Measurements from ENCODE around the gene NEU2.

Gene NEU2

DNA sequence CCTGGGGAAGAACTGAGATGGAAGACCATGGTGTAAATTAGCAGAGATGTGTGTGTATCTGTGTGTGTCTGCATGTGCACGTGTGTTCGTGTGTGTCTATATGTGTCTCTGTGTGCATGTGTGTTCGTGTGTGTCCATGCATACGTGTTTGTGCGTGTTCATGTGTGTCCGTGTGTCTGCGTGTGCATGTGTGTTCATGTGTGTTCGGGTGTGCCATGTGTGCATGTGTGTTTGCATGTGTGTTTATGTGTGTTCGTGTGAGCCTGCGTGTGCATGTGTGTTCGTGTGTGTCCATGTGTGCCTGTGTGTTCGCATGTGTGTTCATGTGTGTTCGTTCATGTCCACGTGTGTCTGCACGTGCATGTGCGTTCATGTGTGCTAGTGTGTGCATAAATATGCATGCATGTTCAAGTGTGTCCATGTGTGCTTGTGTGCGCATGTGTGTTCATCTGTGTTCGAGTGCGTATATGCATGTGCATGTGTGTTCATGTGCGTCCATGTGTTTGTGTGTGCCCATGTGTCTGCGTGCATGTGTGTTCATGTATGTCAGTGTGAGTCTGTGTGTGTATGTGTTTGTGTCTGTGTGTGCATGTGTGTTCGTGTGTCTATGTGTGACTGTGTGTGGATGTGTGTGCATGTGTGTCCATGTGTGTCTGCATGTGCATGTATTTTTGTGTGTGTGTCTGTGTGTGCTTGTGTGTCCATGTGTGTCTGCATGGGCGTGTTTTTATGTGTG lies 3.1 kb downstream of the NEU2 start:
- Histone ChIP-seq H3K79me1 (ENCODE audit: low read depth, low read length) (peaks cover 3% of the 10 kb centered on the region), H3K18ac (ENCODE audit: low read length) (no peak overlapping the region), H2BK5ac (ENCODE audit: low read length) (no peak overlapping the region), H4K91ac (ENCODE audit: low read depth, low read length, poor library complexity) (no peak overlapping the region), H4K8ac (ENCODE audit: low read depth, low read length) (no peak overlapping the region), H3K4me3 (ENCODE audit: low read length in 2 of 2) (peak overlapping the region in 1 of 2 donors; percentile 56), H3K23ac (ENCODE audit: low read depth, low read length, poor library complexity) (peak overlapping the region; percentile 3), H3K36me3 (replicated peaks in 1 of 2; ENCODE audit: control insufficient read depth in 2 of 2, insufficient read depth in 2 of 2, low read length in 2 of 2) (no peaks in the 10 kb centered on the region), H2AFZ (ENCODE audit: low read length) (no peak overlapping the region), H3K9me3 (replicated peaks in 1 of 2; ENCODE audit: control insufficient read depth in 2 of 2, insufficient read depth in 1 of 2, low read depth in 1 of 2, low read length in 2 of 2) (peaks cover 0 to 8% of the 10 kb centered on the region in 2 donors), H3K4me1 (ENCODE audit: control insufficient read depth in 2 of 2, insufficient read depth in 1 of 2, low read depth in 1 of 2, low read length in 2 of 2) (peaks cover 0 to 3% of the 10 kb centered on the region in 2 donors), H3K9ac (ENCODE audit: low read depth, low read length, poor library complexity) (no peak overlapping the region), H2BK12ac (ENCODE audit: low read length) (no peak overlapping the region), H2AK5ac (ENCODE audit: low read depth, low read length) (no peak overlapping the region), H2BK120ac (ENCODE audit: low read depth, low read length) (no peak overlapping the region), H2BK15ac (ENCODE audit: low read length) (no peak overlapping the region), H3K14ac (ENCODE audit: low read length) (no peak overlapping the region), H3K4ac (ENCODE audit: low read length) (no peak overlapping the region), H3K27ac (replicated peaks; ENCODE audit: low read length) (no peak overlapping the region), H3K4me2 (ENCODE audit: insufficient read depth, low read length, poor library complexity, severe bottlenecking) (no peak overlapping the region), H3K27me3 (ENCODE audit: control insufficient read depth in 3 of 3, insufficient read depth in 3 of 3, low read depth in 1 of 3, low read length in 3 of 3) (peaks cover 0 to 8% (median 0%) of the 10 kb centered on the region in 3 experiments)
- WGBS, 2 donors (ENCODE audit: extremely low coverage in 2 of 2, insufficient read length in 2 of 2, insufficient replicate concordance in 1 of 2), result no CpG with 5 or more reads among the region's 23 CpGs
- no peak for DNase-seq (ENCODE audit: low spot score)

DNA sequence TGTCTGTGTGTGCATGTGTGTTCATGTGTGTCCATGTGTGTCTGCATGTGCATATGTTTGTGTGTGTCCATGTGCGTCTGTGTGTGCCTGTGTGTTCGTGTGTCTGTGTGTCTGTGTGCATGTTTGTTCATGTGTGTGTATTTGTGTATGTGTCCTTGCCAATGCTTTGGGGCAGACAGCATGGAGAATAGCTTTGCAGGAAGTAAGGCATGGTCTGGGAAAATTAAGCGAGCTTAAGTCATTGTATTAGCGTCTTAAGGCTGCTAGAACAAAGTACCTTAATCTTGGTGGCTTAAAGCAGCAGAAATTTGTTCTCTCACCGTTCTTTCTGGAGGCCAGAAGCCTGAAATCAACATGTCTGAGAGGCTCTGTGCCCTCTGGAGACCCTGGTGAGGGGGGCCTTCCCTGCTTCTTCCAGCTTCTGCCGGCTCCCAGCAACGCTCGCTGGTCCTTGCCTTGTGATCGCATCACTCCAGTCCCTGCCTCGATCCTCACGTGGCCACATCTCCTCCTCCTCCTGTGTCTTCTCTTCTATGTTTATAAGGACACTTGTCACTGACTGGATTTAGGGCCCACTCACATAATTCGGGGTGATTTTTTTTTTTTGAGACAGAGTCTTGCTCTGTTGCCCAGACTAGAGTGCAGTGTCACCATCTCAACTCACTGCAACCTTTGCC lies 3.8 kb downstream of the NEU2 start:
- H3K36me3 ChIP-seq (replicated peaks in 1 of 2; ENCODE audit: control insufficient read depth in 2 of 2, insufficient read depth in 2 of 2, low read length in 2 of 2), result no peaks in the 10 kb centered on the region
- peak overlapping the region; percentile 3 for H3K23ac ChIP-seq (ENCODE audit: low read depth, low read length, poor library complexity)
- no CpG with 5 or more reads among the region's 12 CpGs for WGBS, 2 donors (ENCODE audit: extremely low coverage in 2 of 2, insufficient read length in 2 of 2, insufficient replicate concordance in 1 of 2)

DNA sequence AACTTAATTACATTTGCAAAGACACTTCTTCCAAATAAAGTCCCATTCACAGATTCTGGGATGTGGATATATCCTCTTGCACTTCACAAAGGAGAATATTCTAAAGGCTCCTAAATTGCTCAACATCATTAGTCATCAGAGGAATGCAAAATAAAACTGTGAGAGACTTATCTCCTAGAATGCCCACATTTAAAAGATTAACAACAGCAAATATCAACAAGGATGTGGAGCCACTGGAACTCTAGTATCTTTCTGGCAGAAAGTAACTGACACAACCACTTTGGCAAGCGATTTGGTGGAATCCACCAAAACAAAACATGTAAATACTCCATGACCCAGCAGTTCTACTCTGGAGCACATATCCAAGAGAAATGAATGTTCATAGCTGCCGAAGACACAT lies 4.6 kb downstream of the NEU2 start:
- Histone ChIP-seq H3K79me1 (ENCODE audit: low read depth, low read length) (peaks cover 3% of the 10 kb centered on the region), H3K4me1 (ENCODE audit: control insufficient read depth in 2 of 2, insufficient read depth in 1 of 2, low read depth in 1 of 2, low read length in 2 of 2) (peaks cover 0 to 2% of the 10 kb centered on the region in 2 donors), H3K9ac (ENCODE audit: low read depth, low read length, poor library complexity) (no peak overlapping the region), H3K4me2 (ENCODE audit: insufficient read depth, low read length, poor library complexity, severe bottlenecking) (no peak overlapping the region), H2AK5ac (ENCODE audit: low read depth, low read length) (no peak overlapping the region), H2BK12ac (ENCODE audit: low read length) (no peak overlapping the region), H3K9me3 (replicated peaks in 1 of 2; ENCODE audit: control insufficient read depth in 2 of 2, insufficient read depth in 1 of 2, low read depth in 1 of 2, low read length in 2 of 2) (peaks cover 0 to 8% of the 10 kb centered on the region in 2 donors), H3K27me3 (ENCODE audit: control insufficient read depth in 3 of 3, insufficient read depth in 3 of 3, low read depth in 1 of 3, low read length in 3 of 3) (peaks cover 0 to 6% (median 0%) of the 10 kb centered on the region in 3 experiments), H3K36me3 (replicated peaks in 1 of 2; ENCODE audit: control insufficient read depth in 2 of 2, insufficient read depth in 2 of 2, low read length in 2 of 2) (no peaks in the 10 kb centered on the region), H3K18ac (ENCODE audit: low read length) (no peak overlapping the region), H2BK15ac (ENCODE audit: low read length) (no peak overlapping the region), H2BK120ac (ENCODE audit: low read depth, low read length) (no peak overlapping the region), H3K14ac (ENCODE audit: low read length) (no peak overlapping the region), H2AFZ (ENCODE audit: low read length) (no peak overlapping the region), H3K27ac (replicated peaks; ENCODE audit: low read length) (no peak overlapping the region), H4K91ac (ENCODE audit: low read depth, low read length, poor library complexity) (no peak overlapping the region), H3K23ac (ENCODE audit: low read depth, low read length, poor library complexity) (no peak overlapping the region), H3K4ac (ENCODE audit: low read length) (no peak overlapping the region), H3K4me3 (ENCODE audit: low read length in 2 of 2) (no peak overlapping the region), H2BK5ac (ENCODE audit: low read length) (no peak overlapping the region), H4K8ac (ENCODE audit: low read depth, low read length) (no peak overlapping the region)
- no CpG with 5 or more reads among the region's 2 CpGs for WGBS, 2 donors (ENCODE audit: extremely low coverage in 2 of 2, insufficient read length in 2 of 2, insufficient replicate concordance in 1 of 2)
- DNase-seq (ENCODE audit: low spot score), result no peak

More for the DNA sequence above, 3.8 kb downstream of the NEU2 start:
- Histone ChIP-seq H3K9ac (ENCODE audit: low read depth, low read length, poor library complexity) (no peak overlapping the region), H3K27me3 (ENCODE audit: control insufficient read depth in 3 of 3, insufficient read depth in 3 of 3, low read depth in 1 of 3, low read length in 3 of 3) (peaks cover 0 to 6% (median 0%) of the 10 kb centered on the region in 3 experiments), H2BK120ac (ENCODE audit: low read depth, low read length) (no peak overlapping the region), H2BK12ac (ENCODE audit: low read length) (no peak overlapping the region), H3K18ac (ENCODE audit: low read length) (no peak overlapping the region), H3K4ac (ENCODE audit: low read length) (no peak overlapping the region), H3K14ac (ENCODE audit: low read length) (no peak overlapping the region), H2AK5ac (ENCODE audit: low read depth, low read length) (no peak overlapping the region), H3K4me1 (ENCODE audit: control insufficient read depth in 2 of 2, insufficient read depth in 1 of 2, low read depth in 1 of 2, low read length in 2 of 2) (peaks cover 0 to 5% of the 10 kb centered on the region in 2 donors), H2BK15ac (ENCODE audit: low read length) (no peak overlapping the region), H3K9me3 (replicated peaks in 1 of 2; ENCODE audit: control insufficient read depth in 2 of 2, insufficient read depth in 1 of 2, low read depth in 1 of 2, low read length in 2 of 2) (peaks cover 0 to 8% of the 10 kb centered on the region in 2 donors), H3K27ac (replicated peaks; ENCODE audit: low read length) (no peak overlapping the region), H3K4me3 (ENCODE audit: low read length in 2 of 2) (peak overlapping the region in 1 of 2 donors; percentile 56), H3K79me1 (ENCODE audit: low read depth, low read length) (peaks cover 3% of the 10 kb centered on the region), H3K4me2 (ENCODE audit: insufficient read depth, low read length, poor library complexity, severe bottlenecking) (no peak overlapping the region), H2BK5ac (ENCODE audit: low read length) (no peak overlapping the region), H4K91ac (ENCODE audit: low read depth, low read length, poor library complexity) (no peak overlapping the region), H4K8ac (ENCODE audit: low read depth, low read length) (no peak overlapping the region), H2AFZ (ENCODE audit: low read length) (no peak overlapping the region)
- no peak for DNase-seq (ENCODE audit: low spot score)

DNA sequence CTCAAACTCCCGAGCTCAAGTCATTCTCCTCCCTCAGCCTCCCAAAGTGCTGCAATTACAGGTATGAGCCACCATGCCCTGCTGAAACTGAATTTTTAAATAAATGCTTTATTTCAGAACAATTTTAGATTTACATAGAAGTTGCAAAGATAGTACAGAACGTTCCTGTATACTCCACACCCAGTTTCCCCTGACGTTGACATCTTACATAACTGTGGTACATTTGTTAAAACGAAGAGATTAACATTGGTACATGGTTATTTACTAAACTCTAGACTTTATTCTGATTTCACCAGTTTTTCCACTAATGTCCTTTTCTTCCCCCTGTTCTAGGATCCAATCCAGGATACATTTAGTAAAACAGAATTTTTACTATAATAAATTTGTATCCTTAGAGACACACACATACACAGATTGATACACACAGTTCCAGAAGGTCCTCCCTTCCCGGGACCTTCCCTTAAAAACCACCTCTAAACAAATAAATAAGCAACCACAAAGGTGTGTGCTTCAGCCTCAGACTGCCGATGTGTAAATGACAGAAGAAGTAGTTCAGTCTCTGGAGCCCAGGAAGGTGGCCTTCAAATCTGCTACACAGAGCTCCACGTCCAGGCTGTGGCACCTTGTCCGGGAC lies 6.9 kb downstream of the NEU2 start:
- Histone ChIP-seq H2BK120ac (ENCODE audit: low read depth, low read length) (no peak overlapping the region), H3K79me1 (ENCODE audit: low read depth, low read length) (peaks cover 3% of the 10 kb centered on the region), H3K4ac (ENCODE audit: low read length) (no peak overlapping the region), H2BK5ac (ENCODE audit: low read length) (no peak overlapping the region), H3K9ac (ENCODE audit: low read depth, low read length, poor library complexity) (no peak overlapping the region), H3K4me1 (ENCODE audit: control insufficient read depth in 2 of 2, insufficient read depth in 1 of 2, low read depth in 1 of 2, low read length in 2 of 2) (peaks cover 0 to 2% of the 10 kb centered on the region in 2 donors), H3K23ac (ENCODE audit: low read depth, low read length, poor library complexity) (no peak overlapping the region), H2AFZ (ENCODE audit: low read length) (no peak overlapping the region), H2BK15ac (ENCODE audit: low read length) (no peak overlapping the region), H3K36me3 (replicated peaks in 1 of 2; ENCODE audit: control insufficient read depth in 2 of 2, insufficient read depth in 2 of 2, low read length in 2 of 2) (no peaks in the 10 kb centered on the region), H2AK5ac (ENCODE audit: low read depth, low read length) (no peak overlapping the region), H4K8ac (ENCODE audit: low read depth, low read length) (no peak overlapping the region), H2BK12ac (ENCODE audit: low read length) (no peak overlapping the region), H3K9me3 (replicated peaks in 1 of 2; ENCODE audit: control insufficient read depth in 2 of 2, insufficient read depth in 1 of 2, low read depth in 1 of 2, low read length in 2 of 2) (peaks cover 0 to 8% of the 10 kb centered on the region in 2 donors), H3K27me3 (ENCODE audit: control insufficient read depth in 3 of 3, insufficient read depth in 3 of 3, low read depth in 1 of 3, low read length in 3 of 3) (peaks cover 0 to 4% (median 0%) of the 10 kb centered on the region in 3 experiments), H3K4me2 (ENCODE audit: insufficient read depth, low read length, poor library complexity, severe bottlenecking) (no peak overlapping the region), H3K14ac (ENCODE audit: low read length) (no peak overlapping the region), H3K18ac (ENCODE audit: low read length) (no peak overlapping the region), H4K91ac (ENCODE audit: low read depth, low read length, poor library complexity) (no peak overlapping the region), H3K27ac (replicated peaks; ENCODE audit: low read length) (no peak overlapping the region), H3K4me3 (ENCODE audit: low read length in 2 of 2) (no peak overlapping the region)
- DNase-seq (ENCODE audit: low spot score), result no peak
- WGBS, 2 donors (ENCODE audit: extremely low coverage in 2 of 2, insufficient read length in 2 of 2, insufficient replicate concordance in 1 of 2), result no CpG with 5 or more reads among the region's 8 CpGs

All from neuronal stem cell (in vitro differentiated cells).